Neural progenitor cell (in vitro differentiated cells): ENCODE data around the gene BTRC. TPM values are rescaled to one million over a fixed set of nuclear protein-coding genes. Genes with fewer than 3 reads are reported as not detected.

ENCODE experiments used
- DNase-seq: peaks from one replicate; pipeline ENCODE4 v3.0.0-alpha.2; 2016; ENCODE audit warnings: low spot score
- H2AFZ ChIP-seq: fragments of 200-600 bp; sonication (generic); replicated peaks from 2 replicates; pipeline ENCODE4 v1.6.1; 2016; ENCODE audit warnings: antibody characterized with exemption
- H3F3A ChIP-seq: fragments of 200-600 bp; sonication (generic); 2 replicates; pipeline ENCODE4 v1.6.1; 2016; ENCODE audit warnings: antibody characterized with exemption, low read depth
- H3K27ac ChIP-seq: fragments of 200-600 bp; sonication (generic); 2 replicates; pipeline ENCODE4 v1.5.1; 2016; ENCODE audit warnings: mild to moderate bottlenecking
- H3K27me3 ChIP-seq: fragments of 200-600 bp; sonication (generic); 2 replicates; pipeline ENCODE4 v1.6.1; 2016; ENCODE audit warnings: mild to moderate bottlenecking, moderate library complexity
- H3K36me3 ChIP-seq: fragments of 200-600 bp; sonication (generic); 2 replicates; pipeline ENCODE4 v1.5.1; 2016
- H3K4me1 ChIP-seq: fragments of 200-600 bp; sonication (generic); 2 replicates; pipeline ENCODE4 v1.6.1; 2016; ENCODE audit warnings: mixed run types
- H3K4me2 ChIP-seq: fragments of 200-600 bp; sonication (generic); 2 replicates; pipeline ENCODE4 v1.6.1; 2016
- H3K4me3 ChIP-seq: fragments of 200-600 bp; sonication (generic); 2 replicates; pipeline ENCODE4 v1.5.1; 2016
- H3K79me2 ChIP-seq: fragments of 200-600 bp; sonication (generic); 2 replicates; pipeline ENCODE4 v1.6.1; 2016; ENCODE audit warnings: low read depth
- H3K9ac ChIP-seq: fragments of 200-600 bp; sonication (generic); 2 replicates; pipeline ENCODE4 v1.6.1; 2016
- H3K9me3 ChIP-seq: fragments of 200-600 bp; sonication (generic); 2 replicates; pipeline ENCODE4 v1.5.1; 2016; ENCODE audit warnings: low read depth
- H4K20me1 ChIP-seq: fragments of 200-600 bp; sonication (generic); 2 replicates; pipeline ENCODE4 v1.6.1; 2016; ENCODE audit warnings: low read depth
- H3K27ac Mint-ChIP-seq: 3 replicates; pipeline ENCODE4 v1.8.0; 2021; ENCODE audit warnings: mixed read lengths
- H3K27me3 Mint-ChIP-seq: 2 replicates; pipeline ENCODE4 v1.8.0; 2022; ENCODE audit warnings: low read depth, mild to moderate bottlenecking, inconsistent platforms, moderate library complexity, mixed read lengths; ENCODE audit not compliant: insufficient read depth
- H3K36me3 Mint-ChIP-seq: 3 replicates; pipeline ENCODE4 v1.8.0; 2021; ENCODE audit warnings: mixed read lengths
- H3K4me1 Mint-ChIP-seq: 3 replicates; pipeline ENCODE4 v1.8.0; 2021; ENCODE audit warnings: mixed read lengths
- H3K4me3 Mint-ChIP-seq: 3 replicates; pipeline ENCODE4 v1.8.0; 2021; ENCODE audit warnings: mild to moderate bottlenecking, moderate library complexity, mixed read lengths
- H3K9me3 Mint-ChIP-seq: 3 replicates; pipeline ENCODE4 v1.8.0; 2020; ENCODE audit warnings: mixed read lengths
- CTCF ChIP-seq: fragments of 200-600 bp; sonication (generic); IDR thresholded peaks from 2 replicates; pipeline ENCODE4 v1.5.1; 2017; ENCODE audit warnings: antibody characterized with exemption, mild to moderate bottlenecking
- EZH2 ChIP-seq: fragments of 200-600 bp; sonication (generic); IDR thresholded peaks from 2 replicates; pipeline ENCODE4 v1.6.1; 2017; ENCODE audit warnings: antibody characterized with exemption, mild to moderate bottlenecking, moderate library complexity
- EZH2phosphoT487 ChIP-seq: fragments of 200-600 bp; sonication (generic); IDR thresholded peaks from 2 replicates; pipeline ENCODE4 v1.6.1; 2017; ENCODE audit warnings: antibody characterized with exemption
- total RNA-seq: library from RNA; depleted of rRNA; stranded (reverse); fragments of >200 nt; gene quantifications from 2 replicates; pipeline ENCODE4 v1.2.3, GENCODE V29; 2015; ENCODE audit warnings: low replicate concordance

Gene BTRC
- total RNA-seq, 1 donor from 2014 or later: 25.4 TPM

DNA sequence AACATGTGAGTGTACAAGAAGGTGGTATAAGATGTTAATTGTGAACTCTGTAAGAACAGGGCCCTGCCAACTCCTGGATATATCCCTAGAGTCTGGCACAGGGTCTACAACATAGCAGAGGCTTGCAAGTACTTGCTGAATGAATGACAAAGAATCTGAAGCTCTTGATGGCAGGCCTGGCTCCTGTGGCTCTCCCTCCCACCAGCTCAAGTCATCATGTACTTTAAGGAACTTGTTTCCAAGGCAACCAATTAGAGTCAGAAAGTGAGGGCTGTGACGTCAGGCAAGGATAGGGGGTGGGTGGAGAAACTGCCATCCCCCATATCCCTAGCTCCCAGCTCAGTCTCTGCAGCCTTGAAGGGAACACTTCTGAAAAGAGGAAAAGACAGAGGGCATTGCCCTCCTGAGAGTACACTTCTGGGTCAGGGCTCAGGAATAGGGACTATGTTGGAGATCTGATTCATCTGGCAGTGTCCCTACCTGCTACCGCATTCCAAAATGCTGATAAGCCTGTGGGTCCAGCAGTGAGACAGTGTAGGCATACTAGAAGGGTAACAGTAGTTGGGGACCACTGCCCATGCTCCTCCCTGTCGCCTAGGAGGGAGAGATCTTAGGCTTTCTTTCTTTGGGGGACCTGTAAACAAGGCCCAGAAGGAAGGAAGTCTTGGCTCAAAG lies 34.6 kb upstream of the BTRC start:
- Mint-ChIP-seq H3K36me3 (no peaks in the 10 kb centered on the region), H3K27me3 (peaks cover 4% of the 10 kb centered on the region), H3K9me3 (no peaks in the 10 kb centered on the region), H3K4me3 (no peak overlapping the region), H3K4me1 (peaks cover 45% of the 10 kb centered on the region), H3K27ac (peak overlapping the region; percentile 55)
- no peaks in the 10 kb centered on the region for H3K27me3 ChIP-seq
- no peaks in the 10 kb centered on the region for H4K20me1 ChIP-seq
- no peaks in the 10 kb centered on the region for H3K9me3 ChIP-seq
- H3F3A ChIP-seq: peaks cover 21% of the 10 kb centered on the region
- H3K4me1 ChIP-seq: peaks cover 43% of the 10 kb centered on the region
- no peak overlapping the region for H2AFZ ChIP-seq
- H3K79me2 ChIP-seq: no peaks in the 10 kb centered on the region
- H3K27ac ChIP-seq: no peak overlapping the region
- no peaks in the 10 kb centered on the region for H3K36me3 ChIP-seq
- peak overlapping the region; percentile 35 for H3K4me2 ChIP-seq
- peak; percentile 75 for DNase-seq
- TF ChIP-seq EZH2 (no peak), CTCF (no peak), EZH2phosphoT487 (no peak)
- no peak overlapping the region for H3K4me3 ChIP-seq
- no peak overlapping the region for H3K9ac ChIP-seq

- H3K36me3 ChIP-seq: no peaks in the 10 kb centered on the region
- peaks cover 43% of the 10 kb centered on the region for H3K4me1 ChIP-seq
- no peaks in the 10 kb centered on the region for H3K27me3 ChIP-seq
- Mint-ChIP-seq H3K36me3 (no peaks in the 10 kb centered on the region), H3K9me3 (peaks cover 2% of the 10 kb centered on the region), H3K4me3 (peak overlapping the region; percentile 61), H3K27ac (peak overlapping the region; percentile 78), H3K27me3 (peaks cover 12% of the 10 kb centered on the region), H3K4me1 (peaks cover 45% of the 10 kb centered on the region)
- no peaks in the 10 kb centered on the region for H3K9me3 ChIP-seq
- TF ChIP-seq CTCF (no peak), EZH2phosphoT487 (no peak), EZH2 (no peak)
- H3K27ac ChIP-seq: no peak overlapping the region
- no peak overlapping the region for H2AFZ ChIP-seq
- H3K9ac ChIP-seq: no peak overlapping the region
- no peaks in the 10 kb centered on the region for H3K79me2 ChIP-seq
- peak overlapping the region; percentile 45 for H3K4me2 ChIP-seq
- no peak overlapping the region for H3K4me3 ChIP-seq
- peaks cover 21% of the 10 kb centered on the region for H3F3A ChIP-seq
- DNase-seq: peak; percentile 31
- no peaks in the 10 kb centered on the region for H4K20me1 ChIP-seq
These were observed 32.9 kb upstream of the BTRC start for GRCh38 chr10:101321073-101321472.

GRCh38 chr10:101322266-101323108 lies 31.5 kb upstream of the BTRC start:
- H3K27ac Mint-ChIP-seq: no peak overlapping the region
- peaks cover 8% of the 10 kb centered on the region for H3K9me3 Mint-ChIP-seq
- Histone ChIP-seq H3K9me3 (no peaks in the 10 kb centered on the region), H3K79me2 (no peaks in the 10 kb centered on the region), H3K9ac (no peak overlapping the region), H3K4me3 (no peak overlapping the region), H2AFZ (no peak overlapping the region), H4K20me1 (no peaks in the 10 kb centered on the region), H3F3A (peaks cover 21% of the 10 kb centered on the region), H3K27me3 (no peaks in the 10 kb centered on the region), H3K4me2 (peak overlapping the region; percentile 32), H3K36me3 (no peaks in the 10 kb centered on the region), H3K4me1 (peaks cover 43% of the 10 kb centered on the region), H3K27ac (no peak overlapping the region)
- H3K4me3 Mint-ChIP-seq: peak overlapping the region; percentile 3
- H3K36me3 Mint-ChIP-seq: no peaks in the 10 kb centered on the region
- peaks cover 12% of the 10 kb centered on the region for H3K27me3 Mint-ChIP-seq
- peaks cover 41% of the 10 kb centered on the region for H3K4me1 Mint-ChIP-seq
- no peak for TF ChIP-seq EZH2
- TF ChIP-seq CTCF: no peak
- no peak for TF ChIP-seq EZH2phosphoT487
- DNase-seq: peak; percentile 65
